SK-N-SH (cell line): ENCODE data around the gene C19orf33. TPM values are rescaled to one million over a fixed set of nuclear protein-coding genes. Genes with fewer than 3 reads are reported as not detected.

ENCODE experiments used
- CTCF ChIA-PET: fragments of 300-600, 350-600 bp; formaldehyde crosslinking; extraction: SDS; loops from one replicate; lab custom pipeline; 2021; lab: Yijun Ruan, JAX
- POLR2A ChIA-PET: fragments of 350-600 bp; sonication (Branson Sonifier 250); formaldehyde crosslinking; extraction: SDS; loops from one replicate; lab custom pipeline; 2020; ENCODE audit warnings: antibody characterized with exemption, inconsistent platforms; lab: Yijun Ruan, JAX
- DNase-seq: peaks from one replicate; pipeline ENCODE4 v3.0.0; 2012
- H2AFZ ChIP-seq: fragments of 200-600 bp; sonication (generic); 2 replicates; pipeline ENCODE4 v1.8.1; 2016; ENCODE audit warnings: antibody characterized with exemption, mild to moderate bottlenecking, low read depth
- H3F3A ChIP-seq: fragments of 200-600 bp; sonication (generic); replicated peaks from 2 replicates; pipeline ENCODE3; 2016; ENCODE audit warnings: antibody characterized with exemption, mild to moderate bottlenecking; ENCODE audit not compliant: insufficient read depth
- H3K27ac ChIP-seq, 2 experiments: fragments of 200-500 bp in 1 of 2; fragments of 200-600 bp in 1 of 2; sonication (Bioruptor generic) in 1 of 2; sonication (generic), shearing (Covaris generic) in 1 of 2; 2 replicates each; pipeline versions ENCODE4 v1.5.1 to v1.6.1; 2014 to 2016; ENCODE audit warnings: low read depth in 2 of 2, inconsistent platforms in 1 of 2, low read length in 1 of 2, mild to moderate bottlenecking in 1 of 2, mixed read lengths in 1 of 2
- H3K27me3 ChIP-seq: fragments of 200-600 bp; sonication (generic), shearing (Covaris generic); 2 replicates; pipeline ENCODE4 v1.6.1; 2016; ENCODE audit warnings: mixed run types; ENCODE audit not compliant: insufficient read depth
- H3K36me3 ChIP-seq, 2 experiments: fragments of 200-500 bp in 1 of 2; fragments of 200-600 bp in 1 of 2; sonication (Bioruptor generic) in 1 of 2; sonication (generic) in 1 of 2; replicated peaks in 1 of 2; 2 replicates each; pipeline versions ENCODE3 to v1.5.1; 2014 to 2016; ENCODE audit warnings: low read length in 1 of 2, mild to moderate bottlenecking in 1 of 2; ENCODE audit not compliant: insufficient read depth in 2 of 2, control insufficient read depth in 1 of 2
- H3K4me1 ChIP-seq, 2 experiments: fragments of 200-500 bp in 1 of 2; fragments of 200-600 bp in 1 of 2; sonication (Bioruptor generic) in 1 of 2; sonication (generic), shearing (Covaris generic) in 1 of 2; 2 replicates each; pipeline versions ENCODE4 v1.5.1 to v1.6.1; 2014 to 2016; ENCODE audit warnings: low read depth in 1 of 2, low read length in 1 of 2, mixed run types in 1 of 2; ENCODE audit not compliant: insufficient read depth in 2 of 2, control insufficient read depth in 1 of 2
- H3K4me2 ChIP-seq: fragments of 200-600 bp; sonication (generic), shearing (Covaris generic); 2 replicates; pipeline ENCODE4 v1.6.1; 2017; ENCODE audit warnings: mixed run types
- H3K4me3 ChIP-seq, 2 experiments: fragments of 200-500 bp in 1 of 2; fragments of 200-600 bp in 1 of 2; sonication (Bioruptor generic) in 1 of 2; sonication (generic), shearing (Covaris generic) in 1 of 2; 2 replicates each; pipeline versions ENCODE4 v1.5.1 to v1.8.1; 2014 to 2016; ENCODE audit warnings: low read depth in 2 of 2, inconsistent platforms in 1 of 2, low read length in 1 of 2, mild to moderate bottlenecking in 1 of 2, mixed read lengths in 1 of 2, moderate library complexity in 1 of 2
- H3K79me2 ChIP-seq: fragments of 200-600 bp; sonication (generic); 2 replicates; pipeline ENCODE4 v1.8.1; 2017; ENCODE audit warnings: mild to moderate bottlenecking; ENCODE audit not compliant: insufficient read depth
- H3K9ac ChIP-seq: fragments of 200-600 bp; sonication (generic); 2 replicates; pipeline ENCODE4 v1.6.1; 2017; ENCODE audit warnings: mixed run types
- H3K9me2 ChIP-seq: fragments of 200-600 bp; sonication (generic); 2 replicates; pipeline ENCODE4 v1.6.1; 2017; ENCODE audit warnings: mixed run types
- H3K9me3 ChIP-seq: fragments of 200-600 bp; sonication (generic); 2 replicates; pipeline ENCODE4 v1.6.1; 2017; ENCODE audit warnings: mixed run types, mild to moderate bottlenecking, moderate library complexity
- H4K20me1 ChIP-seq: fragments of 200-600 bp; sonication (generic); 2 replicates; pipeline ENCODE4 v1.6.1; 2017; ENCODE audit warnings: mild to moderate bottlenecking, mixed run types; ENCODE audit not compliant: insufficient read depth
- CHD2 ChIP-seq: fragments of 150-350 bp; IDR thresholded peaks from 2 replicates; pipeline ENCODE4 v1.6.1; 2018; ENCODE audit warnings: low read length; ENCODE audit not compliant: partially characterized antibody
- EP300 ChIP-seq, 2 experiments: IDR thresholded peaks; 2 replicates each; pipeline versions ENCODE4 v1.4.0 to v1.6.1; 2012; ENCODE audit warnings: borderline replicate concordance in 1 of 2, low read depth in 1 of 2, low read length in 1 of 2
- FOXJ3 ChIP-seq: sonication (generic); formaldehyde crosslinking; IDR thresholded peaks from 2 replicates; pipeline ENCODE4 v1.5.1; 2020; ENCODE audit warnings: mild to moderate bottlenecking, missing genetic modification reagents
- GABPA ChIP-seq: IDR thresholded peaks from 2 replicates; pipeline ENCODE4 v1.4.0; 2012; ENCODE audit warnings: low read depth, mild to moderate bottlenecking
- GATA2 ChIP-seq: sonication (generic); formaldehyde crosslinking; IDR thresholded peaks from 2 replicates; pipeline ENCODE4 v1.5.0; 2020; ENCODE audit warnings: mild to moderate bottlenecking, missing genetic modification reagents
- JUND ChIP-seq: IDR thresholded peaks from 2 replicates; pipeline ENCODE4 v1.4.0; 2012
- MAX ChIP-seq: IDR thresholded peaks from 2 replicates; pipeline ENCODE4 v1.4.0; 2012; ENCODE audit warnings: low read depth
- MEF2A ChIP-seq: IDR thresholded peaks from 2 replicates; pipeline ENCODE4 v1.4.0; 2012; ENCODE audit warnings: low read depth, borderline replicate concordance
- NRF1 ChIP-seq: IDR thresholded peaks from 2 replicates; pipeline ENCODE4 v1.6.1; 2012; ENCODE audit warnings: low read depth, mild to moderate bottlenecking, low read length
- PBX3 ChIP-seq: IDR thresholded peaks from 2 replicates; pipeline ENCODE4; 2012
- POLR2AphosphoS5 ChIP-seq: IDR thresholded peaks from 2 replicates; pipeline ENCODE4 v1.6.1; 2012; ENCODE audit warnings: low read depth, low read length
- RAD21 ChIP-seq: IDR thresholded peaks from 2 replicates; pipeline ENCODE4 v1.6.1; 2012; ENCODE audit warnings: mild to moderate bottlenecking, low read length
- RCOR1 ChIP-seq: fragments of 150-350 bp; IDR thresholded peaks from 2 replicates; pipeline ENCODE4 v1.6.1; 2017; ENCODE audit warnings: antibody characterized with exemption, low read length
- RFX5 ChIP-seq: IDR thresholded peaks from 2 replicates; pipeline ENCODE4 v1.6.1; 2012; ENCODE audit warnings: mild to moderate bottlenecking, improper control_type of control experiment, low read length
- SIN3A ChIP-seq: IDR thresholded peaks from 2 replicates; pipeline ENCODE4 v1.6.1; 2012; ENCODE audit warnings: low read depth, mild to moderate bottlenecking, low read length, moderate library complexity, borderline replicate concordance
- SMC3 ChIP-seq: IDR thresholded peaks from 2 replicates; pipeline ENCODE4 v1.6.1; 2012; ENCODE audit warnings: low read depth, low read length, improper control_type of control experiment
- TCF12 ChIP-seq: IDR thresholded peaks from 2 replicates; pipeline ENCODE4 v1.4.0; 2012
- YY1 ChIP-seq: IDR thresholded peaks from 2 replicates; pipeline ENCODE4 v1.4.0; 2012; ENCODE audit warnings: low read depth, mild to moderate bottlenecking
- WGBS: methylation state at CpG from one replicate; pipeline ENCODE4 v1.1.6; 2017; ENCODE audit warnings: low lambda C conversion rate; 5-methylcytosine and 5-hydroxymethylcytosine counted together
- polyA plus RNA-seq, 3 experiments: library from polyadenylated mRNA; depleted of rRNA; stranded (reverse); fragments of >200 nt; gene quantifications; 2 replicates each; pipeline ENCODE4 v1.2.3, GENCODE V29; 2012
- TF ChIP-seq, protein P1 (sequence below): IDR thresholded peaks from 2 replicates; pipeline ENCODE4 v1.6.1; 2012; ENCODE audit warnings: mild to moderate bottlenecking, low read depth, low read length, moderate library complexity

C19orf33 gene
- polyA plus RNA-seq, 1 of the 3 experiments (the other 2 are of a cell fraction) = not detected

GRCh38 chr19:38317104-38317612 lies 13.1 kb downstream of the C19orf33 start:
- H3K9ac ChIP-seq = no peak overlapping the region
- DNase-seq = no peak
- H3K4me2 ChIP-seq = no peak overlapping the region
- no peak overlapping the region for H3K4me3 ChIP-seq
- no peaks in the 10 kb centered on the region for H3K36me3 ChIP-seq
- H3K27me3 ChIP-seq = 0 out of 2 replicates have a peak, but pooled peaks cover 15% of the 10 kb centered on the region
- H2AFZ ChIP-seq = no peak overlapping the region
- no peak overlapping the region for H3K27ac ChIP-seq
- H4K20me1 ChIP-seq = no peaks in the 10 kb centered on the region
- 91% methylated on average over 11 of the region's 11 CpGs for WGBS
- peaks cover 30% of the 10 kb centered on the region for H3K79me2 ChIP-seq
- CTCF ChIA-PET = no interaction called here
- H3K9me2 ChIP-seq = no peaks in the 10 kb centered on the region
- H3K9me3 ChIP-seq = no peaks in the 10 kb centered on the region
- TF ChIP-seq SMC3 = no peak
- no peak for TF ChIP-seq FOXJ3 (CRISPR knock-in tag)
- TF ChIP-seq RCOR1 = no peak
- no peak for TF ChIP-seq RFX5
- TF ChIP-seq POLR2AphosphoS5 = no peak
- no peak for TF ChIP-seq SIN3A
- no peak for TF ChIP-seq MAX
- TF ChIP-seq JUND = no peak
- no peak for TF ChIP-seq RAD21
- no peak for TF ChIP-seq YY1
- no peak for TF ChIP-seq GATA2 (CRISPR knock-in tag)
- TF ChIP-seq CHD2 = no peak
- TF ChIP-seq MEF2A = no peak
- TF ChIP-seq, protein P1, sequence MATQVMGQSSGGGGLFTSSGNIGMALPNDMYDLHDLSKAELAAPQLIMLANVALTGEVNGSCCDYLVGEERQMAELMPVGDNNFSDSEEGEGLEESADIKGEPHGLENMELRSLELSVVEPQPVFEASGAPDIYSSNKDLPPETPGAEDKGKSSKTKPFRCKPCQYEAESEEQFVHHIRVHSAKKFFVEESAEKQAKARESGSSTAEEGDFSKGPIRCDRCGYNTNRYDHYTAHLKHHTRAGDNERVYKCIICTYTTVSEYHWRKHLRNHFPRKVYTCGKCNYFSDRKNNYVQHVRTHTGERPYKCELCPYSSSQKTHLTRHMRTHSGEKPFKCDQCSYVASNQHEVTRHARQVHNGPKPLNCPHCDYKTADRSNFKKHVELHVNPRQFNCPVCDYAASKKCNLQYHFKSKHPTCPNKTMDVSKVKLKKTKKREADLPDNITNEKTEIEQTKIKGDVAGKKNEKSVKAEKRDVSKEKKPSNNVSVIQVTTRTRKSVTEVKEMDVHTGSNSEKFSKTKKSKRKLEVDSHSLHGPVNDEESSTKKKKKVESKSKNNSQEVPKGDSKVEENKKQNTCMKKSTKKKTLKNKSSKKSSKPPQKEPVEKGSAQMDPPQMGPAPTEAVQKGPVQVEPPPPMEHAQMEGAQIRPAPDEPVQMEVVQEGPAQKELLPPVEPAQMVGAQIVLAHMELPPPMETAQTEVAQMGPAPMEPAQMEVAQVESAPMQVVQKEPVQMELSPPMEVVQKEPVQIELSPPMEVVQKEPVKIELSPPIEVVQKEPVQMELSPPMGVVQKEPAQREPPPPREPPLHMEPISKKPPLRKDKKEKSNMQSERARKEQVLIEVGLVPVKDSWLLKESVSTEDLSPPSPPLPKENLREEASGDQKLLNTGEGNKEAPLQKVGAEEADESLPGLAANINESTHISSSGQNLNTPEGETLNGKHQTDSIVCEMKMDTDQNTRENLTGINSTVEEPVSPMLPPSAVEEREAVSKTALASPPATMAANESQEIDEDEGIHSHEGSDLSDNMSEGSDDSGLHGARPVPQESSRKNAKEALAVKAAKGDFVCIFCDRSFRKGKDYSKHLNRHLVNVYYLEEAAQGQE = no peak
- no peak for TF ChIP-seq EP300 (IDR thresholded peaks at IDR 0.05; ENCODE audit: borderline replicate concordance in 1 of 2, low read depth in 1 of 2, low read length in 1 of 2)
- no peak for TF ChIP-seq PBX3
- no peak for TF ChIP-seq NRF1
- TF ChIP-seq TCF12 = no peak
- no peak for TF ChIP-seq GABPA
- POLR2A ChIA-PET = no interaction called here
- H3F3A ChIP-seq = no peaks in the 10 kb centered on the region
- H3K4me1 ChIP-seq = peaks cover 0 to 24% of the 10 kb centered on the region in 2 experiments; a peak in 1 of 4 replicates
